Myocyte (in vitro differentiated cells): ENCODE measurements around the gene GALNS. TPM values are rescaled to one million over a fixed set of nuclear protein-coding genes. Genes with fewer than 3 reads are reported as not detected.
A peak's percentile ranks its signal among the peaks of the same experiment; 100 is the strongest.
"Not testable (repeated sequence)": the region's sequence is repeated elsewhere in the genome, so short reads cannot be mapped to it uniquely, and the experiment has no call there.

Experiments
- DNase-seq: peaks from one replicate; pipeline ENCODE4 v3.0.0-alpha.2; 2012; ENCODE audit warnings: low read depth
- total RNA-seq: library from RNA; depleted of rRNA; stranded (reverse); fragments of >200 nt; gene quantifications from 2 replicates; pipeline ENCODE4 v1.2.3, GENCODE V29; 2014

GALNS gene
- total RNA-seq, 1 donor from 2014 or later, result 34.8 TPM

DNA sequence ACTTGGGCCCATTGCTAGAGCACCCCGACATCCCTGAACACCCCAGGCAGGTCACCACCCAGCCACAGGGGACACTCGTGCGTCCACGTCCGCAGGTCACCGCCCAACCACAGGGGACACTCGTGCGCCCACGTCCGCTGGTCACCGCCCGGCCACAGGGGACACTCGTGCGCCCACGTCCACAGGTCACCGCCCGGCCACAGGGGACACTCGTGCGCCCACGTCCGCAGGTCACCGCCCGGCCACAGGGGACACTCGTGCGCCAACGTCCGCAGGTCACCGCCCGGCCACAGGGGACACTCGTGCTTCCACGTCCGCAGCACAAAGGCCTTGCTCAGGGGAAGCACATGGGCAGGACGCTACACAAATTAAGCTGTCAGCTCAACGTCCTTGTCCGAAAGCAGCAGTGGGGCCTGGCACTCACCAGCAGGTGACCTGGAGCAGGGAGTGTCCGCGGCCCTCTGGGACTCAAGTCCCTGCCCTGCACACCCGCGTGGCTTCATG, 17.7 kb downstream of the GALNS start:
- no peak for DNase-seq

DNA sequence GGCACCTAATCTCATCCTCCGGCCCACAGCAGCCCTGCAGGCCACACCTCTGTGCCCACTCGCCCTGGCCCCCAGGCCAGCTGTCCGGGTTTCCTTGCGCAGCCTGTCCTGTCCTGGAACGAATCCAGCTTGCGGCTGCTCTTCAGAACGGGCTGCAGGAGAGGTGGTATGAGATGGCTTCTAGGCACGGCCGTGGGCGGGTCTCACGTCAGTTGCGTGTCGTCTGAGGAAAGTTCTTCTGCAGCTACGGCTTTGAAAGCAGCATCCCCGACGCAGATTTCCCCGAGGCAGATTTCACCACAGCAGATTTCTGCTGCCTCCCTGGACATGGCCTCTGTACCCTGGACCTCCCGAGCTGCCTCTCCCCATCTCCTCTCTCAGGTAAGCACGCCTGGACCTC, 18.2 kb downstream of the GALNS start:
- DNase-seq, result no peak

DNA sequence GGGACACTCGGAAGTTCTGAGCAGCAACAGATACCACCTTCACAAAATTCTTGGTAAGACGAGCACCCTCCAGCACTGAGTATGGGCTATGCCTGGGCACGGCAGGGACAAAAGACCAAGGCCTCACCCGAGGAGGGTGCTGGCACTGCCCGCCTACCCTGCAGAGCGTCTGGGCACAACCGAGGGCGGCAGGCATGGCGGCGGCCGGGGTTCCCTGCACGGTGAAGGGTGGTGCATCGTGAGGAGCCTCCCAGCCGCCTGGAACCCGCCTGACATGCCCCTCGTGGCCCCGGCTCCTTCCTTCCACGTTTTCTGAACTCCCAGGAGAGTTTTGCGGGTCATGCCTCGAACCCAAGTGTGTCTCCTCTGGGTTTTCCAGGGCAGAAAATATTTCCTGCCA, 18.9 kb downstream of the GALNS start:
- no peak for DNase-seq

DNA sequence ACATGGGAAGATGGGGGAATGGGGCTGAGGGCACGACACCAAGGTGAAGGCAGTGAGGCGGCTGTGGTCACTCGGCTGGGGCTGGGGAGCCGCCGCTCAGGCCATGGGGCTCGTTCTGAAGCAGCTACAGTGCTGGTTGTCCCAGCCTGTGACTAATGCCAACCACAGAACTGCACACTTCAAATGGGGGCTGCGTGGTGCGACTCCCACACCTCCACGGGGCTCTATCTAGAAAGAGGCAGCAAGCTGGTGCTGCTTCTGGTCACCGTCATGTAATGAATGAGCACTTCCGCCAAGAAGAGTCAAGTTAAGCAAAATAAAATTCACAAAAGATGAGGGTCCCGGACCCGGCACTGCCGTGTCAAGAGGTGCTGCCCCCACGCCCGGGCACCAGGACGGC, 20.0 kb downstream of the GALNS start:
- DNase-seq, result no peak

DNA sequence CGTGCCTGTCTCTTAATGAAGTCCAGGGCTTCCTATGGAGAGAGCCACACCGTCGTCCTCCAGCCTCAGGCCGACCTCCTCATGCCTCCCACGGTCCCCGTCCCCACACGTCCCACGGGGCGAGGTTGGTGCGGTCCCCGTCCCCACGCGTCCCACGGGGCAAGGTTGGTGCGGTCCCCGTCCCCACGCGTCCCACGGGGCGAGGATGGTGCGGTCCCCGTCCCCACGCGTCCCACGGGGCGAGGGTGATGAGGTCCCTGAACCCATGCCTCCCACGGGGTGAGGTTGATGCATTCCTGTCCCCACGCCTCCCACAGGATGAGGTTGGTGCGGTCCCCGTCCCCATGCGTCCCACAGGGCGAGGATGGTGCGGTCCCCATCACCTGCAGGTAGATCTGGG, 20.9 kb downstream of the GALNS start:
- no peak for DNase-seq

DNA sequence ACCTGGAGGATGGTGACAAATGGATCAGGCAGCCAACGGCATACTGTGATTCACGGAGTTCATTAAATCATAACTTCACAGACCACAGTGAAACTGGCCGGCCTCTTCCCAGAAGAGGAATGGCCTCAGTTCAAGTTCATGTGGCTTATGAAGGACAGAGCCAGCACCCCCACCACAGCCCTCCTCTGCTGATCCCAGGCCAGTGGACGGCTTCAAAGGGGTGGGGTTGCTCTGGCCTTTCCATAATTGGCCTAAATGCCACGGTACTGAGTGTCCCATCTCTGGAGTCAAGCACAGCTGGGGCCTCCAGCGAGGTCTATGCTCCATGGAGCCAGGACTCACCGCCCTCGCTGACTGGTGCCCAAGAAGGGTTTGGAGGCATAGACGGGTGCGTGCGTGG, 21.4 kb downstream of the GALNS start:
- peak; percentile 42 for DNase-seq

DNA sequence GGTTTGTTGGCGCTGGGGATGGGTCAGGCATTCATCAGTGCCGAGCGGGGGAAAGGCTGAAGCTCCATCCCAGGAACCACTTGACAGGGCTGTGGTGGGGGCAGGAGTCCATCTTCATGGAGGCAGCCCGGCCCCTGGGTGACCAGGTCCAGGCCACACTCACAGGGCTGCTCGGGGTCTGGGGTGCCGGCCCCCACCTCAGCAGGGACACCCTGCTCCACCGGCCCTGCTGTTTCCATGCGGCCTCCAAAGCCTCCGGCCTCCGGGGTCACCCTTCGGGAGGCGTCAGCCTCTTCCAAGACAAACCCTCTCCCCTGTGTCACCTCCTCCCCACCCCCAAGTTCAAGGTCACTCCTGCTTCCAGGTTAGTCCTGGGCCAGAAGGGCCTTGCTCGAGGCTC, 22.1 kb downstream of the GALNS start:
- no peak for DNase-seq

DNA sequence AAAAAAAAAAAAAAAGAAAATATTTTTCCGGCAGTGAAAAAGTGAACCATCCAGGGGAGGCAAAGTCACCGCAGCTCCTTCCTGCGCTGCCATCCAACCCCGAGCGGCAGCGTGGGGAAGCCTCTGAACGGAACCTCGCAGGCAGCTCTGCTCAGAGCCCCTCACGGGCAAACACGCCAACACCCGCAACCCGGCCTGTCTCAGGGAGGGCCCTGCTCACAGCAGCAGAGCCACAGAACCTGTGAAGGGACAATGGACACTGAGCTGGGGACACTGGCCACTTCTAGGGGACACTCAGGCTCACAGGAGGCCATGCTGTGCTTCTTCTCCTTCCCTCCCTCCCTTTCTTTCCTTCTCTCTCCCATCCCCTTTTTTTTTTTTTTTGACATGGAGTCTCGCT, 23.7 kb downstream of the GALNS start:
- no peak for DNase-seq

DNA sequence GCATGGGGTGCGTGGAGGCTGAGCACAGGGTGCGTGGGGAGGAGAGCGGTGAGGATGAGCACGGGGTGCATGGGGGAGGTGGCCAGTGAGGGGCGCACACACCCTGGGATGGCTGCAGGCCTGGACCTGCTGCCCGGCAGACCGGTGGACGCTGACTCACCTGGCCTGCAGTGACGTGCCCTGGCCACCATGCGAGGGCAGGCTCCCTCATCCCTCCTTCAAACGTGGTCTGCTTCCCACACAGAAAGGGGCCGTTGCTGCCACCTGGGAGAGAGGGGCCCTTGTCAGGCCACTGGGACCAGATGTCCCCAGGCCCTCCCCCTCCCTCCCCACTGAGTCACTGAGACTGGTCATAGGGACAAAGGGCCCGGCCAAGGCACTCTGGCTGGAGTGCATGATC, 24.9 kb downstream of the GALNS start:
- DNase-seq, result no peak

DNA sequence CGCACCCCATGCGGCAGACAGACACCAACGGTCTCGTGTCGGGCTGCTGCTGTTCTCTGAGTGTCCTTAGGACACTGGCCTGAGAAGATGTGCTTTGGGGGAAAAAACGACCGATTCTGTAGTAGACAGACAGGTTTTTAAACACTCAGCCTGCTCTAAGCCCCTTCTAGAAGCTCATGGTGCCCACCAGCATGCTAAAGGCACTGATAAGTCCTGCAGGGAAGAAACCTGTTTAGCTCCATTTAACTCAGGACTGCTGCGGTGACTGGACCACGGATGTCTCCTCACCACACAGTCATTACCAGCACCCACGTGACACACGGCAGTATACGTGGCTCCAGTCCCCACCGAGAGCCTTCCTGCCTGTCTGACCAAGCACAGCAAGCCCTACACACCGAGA, 26.0 kb downstream of the GALNS start:
- DNase-seq, result no peak

DNA sequence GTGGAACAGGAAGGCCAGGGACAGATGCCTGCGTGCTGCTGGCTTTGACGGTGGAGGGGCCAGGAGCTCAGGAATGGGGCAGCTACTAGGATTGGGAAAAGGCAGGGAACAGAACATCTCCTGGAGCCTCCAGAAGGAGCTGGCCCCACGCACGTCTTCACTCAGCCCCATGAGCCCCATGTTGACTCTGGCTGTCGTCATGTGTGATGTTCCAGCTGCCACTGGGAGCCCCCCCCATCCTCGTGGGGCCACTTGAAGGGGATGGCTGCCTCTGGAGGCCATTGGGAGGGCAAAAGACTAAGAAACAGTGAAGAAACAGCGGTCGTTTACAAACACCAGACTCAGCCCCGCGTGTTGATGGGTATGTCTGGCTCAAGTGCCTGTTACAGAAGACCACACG, 26.5 kb downstream of the GALNS start:
- no peak for DNase-seq

DNA sequence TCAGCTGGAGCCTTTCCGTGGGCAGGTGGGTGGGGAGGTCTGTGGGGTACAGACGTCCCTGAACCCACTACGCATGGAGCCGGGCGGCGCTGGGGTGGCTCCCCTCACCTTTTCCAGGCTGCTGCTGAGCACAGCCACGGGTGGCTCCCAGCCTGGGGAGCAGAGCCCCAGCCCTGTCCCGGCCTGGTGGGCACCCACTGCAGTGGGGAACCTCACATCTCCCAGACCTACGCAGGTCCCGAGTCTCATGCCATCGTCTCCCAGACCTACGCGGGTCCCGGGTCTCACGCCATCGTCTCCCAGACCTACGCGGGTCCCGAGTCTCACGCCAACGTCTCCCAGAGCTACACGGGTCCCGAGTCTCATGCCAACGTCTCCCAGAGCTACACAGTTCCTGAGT, 28.0 kb downstream of the GALNS start:
- no peak for DNase-seq

DNA sequence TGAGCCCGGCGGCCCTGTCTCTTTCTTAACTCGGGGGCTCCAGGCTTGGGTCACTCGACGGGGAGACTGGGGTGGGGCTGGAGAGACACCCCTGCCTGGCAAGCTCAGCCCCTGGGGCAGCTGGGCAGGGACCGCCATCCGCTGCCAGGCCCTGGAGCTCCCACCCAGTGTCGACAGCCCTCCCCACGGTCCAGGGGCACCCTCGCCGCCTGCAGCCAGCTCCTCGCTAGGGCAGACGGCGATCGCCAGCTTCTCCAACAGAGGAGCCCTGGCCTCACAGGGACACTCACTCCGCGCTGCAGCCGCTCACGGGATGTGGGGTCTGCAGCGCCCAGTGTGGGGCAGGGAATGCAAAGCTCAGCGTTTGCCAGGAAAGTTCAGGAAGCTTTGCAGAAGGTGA, 29.0 kb downstream of the GALNS start:
- DNase-seq, result no peak

DNA sequence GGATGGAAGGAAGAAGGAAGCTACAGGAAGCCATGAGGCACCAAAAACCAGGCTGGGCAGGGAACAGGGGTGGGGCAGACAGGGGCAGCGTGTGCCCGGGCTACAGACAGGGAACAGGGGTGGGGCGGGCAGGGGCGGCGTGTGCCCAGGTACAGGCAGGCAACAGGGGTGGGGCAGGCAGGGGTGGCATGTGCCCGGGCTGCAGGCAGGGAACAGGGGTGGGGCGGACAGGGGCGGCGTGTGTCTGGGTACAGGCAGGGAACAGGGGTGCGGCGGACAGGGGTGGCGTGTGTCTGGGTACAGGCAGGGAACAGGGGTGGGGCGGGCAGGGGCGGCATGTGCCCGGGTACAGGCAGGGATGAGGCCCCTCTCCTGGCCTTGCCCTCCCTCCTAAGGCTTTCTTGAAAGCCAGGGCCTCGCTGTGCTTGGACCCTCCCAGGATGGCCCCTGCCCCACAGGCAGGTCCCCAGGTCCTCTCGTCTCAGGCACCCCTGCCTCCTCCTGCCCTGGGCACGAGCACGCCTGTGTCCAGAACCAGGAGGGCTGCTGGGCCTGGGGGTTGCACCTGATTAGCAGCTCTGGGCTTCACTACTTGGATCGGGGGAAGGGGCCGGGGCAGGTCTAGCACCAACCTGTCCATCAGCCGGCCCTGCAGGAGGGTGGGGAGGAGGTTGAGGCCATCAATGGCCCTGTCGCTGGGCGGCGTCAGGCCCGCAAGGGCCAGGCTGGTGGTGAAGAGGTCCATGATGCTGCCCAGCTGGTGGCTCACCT, 30.5 kb downstream of the GALNS start:
- DNase-seq, result no peak

DNA sequence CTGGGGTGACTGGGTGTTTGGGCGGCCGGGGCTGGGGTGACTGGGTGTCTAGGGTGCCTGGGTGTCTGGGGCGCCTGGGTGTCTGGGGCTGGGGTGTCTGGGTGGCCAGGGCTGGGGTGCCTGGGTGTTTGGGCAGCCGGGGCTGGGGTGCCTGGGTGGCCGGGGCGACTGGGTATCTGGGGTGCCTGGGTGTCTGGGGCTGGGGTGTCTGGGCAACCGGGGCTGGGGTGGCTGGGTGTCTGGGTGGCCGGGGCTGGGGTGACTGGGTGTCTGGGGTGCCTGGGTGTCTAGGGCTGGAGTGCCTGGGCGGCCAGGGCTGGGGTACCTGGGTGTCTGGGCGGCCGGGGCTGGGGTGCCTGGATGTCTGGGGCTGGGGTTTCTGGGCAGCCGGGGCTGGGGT, 31.6 kb downstream of the GALNS start:
- DNase-seq, result no peak

DNA sequence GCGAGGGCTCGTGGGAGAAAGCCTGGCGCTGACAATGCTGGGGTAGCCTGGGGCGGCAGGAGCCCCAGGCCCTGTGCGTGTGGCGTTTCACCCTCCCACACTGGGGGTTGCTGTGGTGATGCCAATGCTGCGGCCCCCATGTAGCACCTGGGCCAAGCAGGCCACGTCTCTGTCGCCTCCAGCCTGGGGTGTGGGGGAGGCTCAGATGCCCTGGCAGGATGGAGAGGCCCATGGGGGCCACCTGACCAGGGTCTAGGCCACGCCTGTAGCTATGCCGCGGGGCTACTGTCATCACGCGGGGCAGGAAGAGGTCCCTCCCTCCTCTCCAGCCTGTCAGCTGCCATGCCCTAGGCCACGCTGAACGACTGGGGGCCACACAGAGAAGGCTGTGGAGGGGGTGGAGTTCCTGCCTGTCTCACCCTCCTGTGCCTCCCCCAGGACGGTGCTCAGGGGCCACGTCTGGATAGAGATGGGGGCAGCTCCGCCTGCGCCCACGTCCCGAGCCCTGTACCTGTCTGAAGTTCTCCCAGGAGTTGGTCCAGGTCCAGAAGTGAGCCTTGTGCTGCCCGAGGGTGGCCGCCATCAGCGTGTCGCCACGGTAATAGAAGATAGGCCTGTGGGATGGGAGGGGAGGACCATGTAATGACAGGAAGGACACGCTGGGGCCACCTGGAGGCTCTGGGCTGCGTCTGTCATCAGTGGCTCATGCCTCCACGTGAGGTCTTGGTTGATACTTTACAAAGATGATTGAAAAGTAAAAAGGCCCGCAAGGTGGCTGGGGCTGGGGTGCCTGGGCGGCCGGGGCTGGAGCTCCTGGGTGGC, 32.3 kb downstream of the GALNS start:
- DNase-seq, result no peak

DNA sequence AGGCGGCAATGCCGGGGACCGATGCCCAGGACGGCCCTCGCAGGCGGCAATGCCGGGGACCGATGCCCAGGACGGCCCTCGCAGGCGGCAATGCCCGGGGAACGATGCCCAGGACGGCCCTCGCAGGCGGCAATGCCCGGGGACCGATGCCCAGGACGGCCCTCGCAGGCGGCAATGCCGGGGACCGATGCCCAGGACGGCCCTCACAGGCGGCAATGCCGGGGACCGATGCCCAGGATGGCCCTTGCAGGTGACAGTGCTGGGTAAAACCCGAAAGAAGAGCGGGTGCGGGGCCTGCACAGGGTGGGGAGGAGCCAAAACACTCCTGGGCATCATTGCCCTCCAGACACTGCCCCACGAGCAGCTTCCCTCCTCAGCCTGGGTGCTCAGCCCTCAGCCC, 33.1 kb downstream of the GALNS start:
- DNase-seq, result not testable (repeated sequence)

DNA sequence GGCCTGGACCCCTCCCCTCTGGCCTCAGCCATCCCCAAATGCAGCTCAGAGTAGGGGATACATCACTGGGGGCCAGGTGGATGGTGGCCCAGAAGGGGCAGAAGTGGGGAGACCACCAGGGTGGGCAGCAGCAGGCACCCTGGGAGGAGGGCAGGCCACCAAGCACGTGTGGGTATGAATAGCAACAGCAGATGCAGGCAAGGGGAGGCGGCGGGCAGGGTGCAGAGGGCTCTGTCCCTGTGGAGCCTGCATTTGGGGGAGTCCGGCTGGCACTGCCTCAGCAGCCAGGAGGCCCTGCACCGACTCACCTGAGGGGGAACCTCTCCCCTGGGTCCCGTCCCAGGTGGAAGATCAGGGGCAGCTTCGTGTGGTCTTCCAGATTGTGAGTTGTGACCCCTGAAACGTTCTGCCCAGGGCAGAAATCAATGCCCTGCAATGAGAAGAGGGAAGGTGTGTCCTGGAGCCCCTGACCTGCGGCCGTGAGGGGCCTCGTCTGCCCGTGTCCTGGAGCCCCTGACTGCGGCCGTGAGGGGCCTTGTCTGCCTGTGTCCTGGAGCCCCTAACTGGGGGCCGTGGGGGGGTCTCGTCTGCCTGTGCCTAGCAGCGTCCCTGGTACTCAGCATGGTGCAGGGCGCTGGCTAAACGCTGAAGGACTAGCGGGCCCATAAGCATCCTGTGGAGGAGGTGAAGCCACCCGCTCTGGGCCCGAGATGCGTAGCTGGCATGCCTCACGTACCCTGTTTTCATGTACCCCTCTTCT, 34.3 kb downstream of the GALNS start:
- DNase-seq, result no peak

DNA sequence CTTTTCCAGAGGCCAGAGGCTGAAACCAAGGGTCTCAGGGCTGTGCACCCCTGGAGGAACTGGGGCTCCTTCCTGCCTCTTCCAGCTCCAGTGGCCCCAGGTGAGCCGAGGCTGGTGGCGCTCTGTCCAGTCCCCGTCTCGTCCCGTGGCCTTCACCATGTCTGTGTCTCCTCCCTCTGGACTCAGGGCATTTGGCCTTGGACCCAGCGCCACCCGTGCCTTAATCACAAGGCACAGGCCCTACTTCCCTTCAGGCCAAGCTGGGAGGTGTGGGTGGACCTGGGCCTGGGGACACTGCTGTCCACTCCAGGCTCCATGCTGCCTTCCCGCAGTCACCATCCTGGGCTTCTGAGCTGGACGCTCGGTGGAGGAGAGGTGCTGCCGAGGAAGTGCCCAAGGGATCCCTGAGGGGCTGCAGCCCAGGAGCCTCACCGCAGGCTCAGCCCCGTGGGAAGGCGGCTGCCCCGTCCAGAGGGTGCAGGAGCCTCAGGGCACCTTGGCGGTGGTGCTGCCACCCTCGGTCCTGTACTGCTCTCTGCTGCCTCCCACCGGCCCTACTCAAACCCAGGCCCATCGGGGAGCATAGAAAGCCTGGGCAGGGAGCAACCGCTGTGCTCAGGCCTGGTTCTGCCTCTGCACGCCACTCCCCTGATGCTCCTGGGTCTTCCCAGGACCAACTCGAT, 35.4 kb downstream of the GALNS start:
- DNase-seq, result no peak

DNA sequence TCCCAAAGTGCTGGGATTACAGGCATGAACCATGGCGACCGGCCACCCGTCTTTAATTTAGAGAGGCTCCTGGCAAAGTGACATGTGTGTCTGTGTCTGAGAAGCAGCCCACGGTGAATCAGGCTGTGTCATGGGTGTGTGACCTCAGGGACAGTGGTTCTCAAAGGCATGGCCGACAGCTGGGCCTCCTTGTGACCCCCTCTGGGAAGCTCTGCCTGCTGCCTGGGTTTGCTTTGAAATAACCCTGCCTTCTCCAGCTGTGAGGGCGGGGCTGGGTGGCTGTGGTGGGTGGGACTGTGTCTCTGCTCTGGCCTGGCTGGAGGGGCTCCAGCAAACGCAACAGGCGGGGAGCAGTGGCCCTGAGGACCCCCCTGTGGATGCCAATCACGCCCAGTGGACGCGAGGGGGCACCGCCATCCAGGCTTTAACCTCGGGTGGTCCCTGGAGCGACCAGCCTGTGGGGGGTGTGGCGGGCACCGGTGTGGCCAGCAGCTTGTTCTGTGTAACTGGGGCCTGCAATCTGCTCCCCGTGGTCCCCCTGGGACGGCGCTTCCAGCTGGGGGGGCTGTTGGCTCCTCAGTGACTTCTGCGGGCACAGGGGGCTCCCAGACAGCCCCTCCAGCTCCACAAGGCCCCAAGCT, 36.2 kb downstream of the GALNS start:
- DNase-seq, result peak; percentile 80

DNA sequence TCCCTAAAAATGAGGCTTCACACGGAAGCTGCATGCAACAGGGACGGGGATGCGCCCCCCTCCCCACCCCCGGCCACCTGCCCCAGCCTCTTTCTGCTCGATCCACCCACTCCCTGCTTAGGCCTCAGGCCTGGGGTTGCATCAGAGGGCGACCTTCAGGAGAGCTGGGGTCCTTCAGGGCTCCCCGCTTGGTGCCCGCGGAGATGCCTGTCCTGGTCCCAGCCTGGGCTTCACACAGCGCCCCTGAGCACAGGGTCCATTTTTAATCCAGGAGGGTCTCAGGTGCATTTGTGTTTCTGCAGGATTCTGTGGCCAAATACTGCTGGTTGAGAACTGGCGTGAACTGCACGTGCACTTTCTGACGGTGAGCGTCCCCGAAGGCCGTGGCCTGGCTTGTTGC, 37.6 kb downstream of the GALNS start:
- DNase-seq, result no peak
